ENCODE data around the gene LDHB. TPM values are rescaled to one million over a fixed set of nuclear protein-coding genes. Genes with fewer than 3 reads are reported as not detected.
"Not testable (repeated sequence)": the region's sequence is repeated elsewhere in the genome, so short reads cannot be mapped to it uniquely, and the experiment has no call there.

LDHB gene
- total and polyA plus RNA-seq, 8 donors, result 94.5 to 523 (median 326) TPM

GRCh38 chr12:21648378-21648777, 9.3 kb downstream of the LDHB start:
- Histone ChIP-seq H3K4me1 (peaks cover 0 to 57% (median 29%) of the 10 kb centered on the region in 4 donors), H3K27ac (peak overlapping the region in 1 of 5 donors; percentile 6), H3K4me3 (no peak overlapping the region), H3K27me3 (no peaks in the 10 kb centered on the region), H3K36me3 (peaks cover 46 to 94% (median 82%) of the 10 kb centered on the region in 4 donors), H3K9me3 (no peaks in the 10 kb centered on the region)
- intact Hi-C loops (cut with DNase I; ENCODE audit: low total_unique reads), result no loop called here
- TF ChIP-seq POLR2A (IDR thresholded peaks at IDR 0.05) (no peak), EP300 (IDR thresholded peaks at IDR 0.05) (no peak), POLR2AphosphoS5 (IDR thresholded peaks at IDR 0.05) (no peak), CTCF (IDR thresholded peaks at IDR 0.05) (no peak)
- no peak for DNase-seq
- WGBS, 5 donors, result 89 to 98% (median 95%) methylated on average over 2 of the region's 2 CpGs

GRCh38 chr12:21647179-21647578, 10.5 kb downstream of the LDHB start:
- DNase-seq, result no peak
- H3K9me3 ChIP-seq, result no peaks in the 10 kb centered on the region
- H3K4me3 ChIP-seq, result no peak overlapping the region
- TF ChIP-seq POLR2A (IDR thresholded peaks at IDR 0.05), result no peak
- TF ChIP-seq POLR2AphosphoS5 (IDR thresholded peaks at IDR 0.05), result no peak
- no peak for TF ChIP-seq EP300 (IDR thresholded peaks at IDR 0.05)
- TF ChIP-seq CTCF (IDR thresholded peaks at IDR 0.05), result no peak
- no peaks in the 10 kb centered on the region for H3K27me3 ChIP-seq
- H3K4me1 ChIP-seq, result peaks cover 0 to 58% (median 31%) of the 10 kb centered on the region in 4 donors
- H3K27ac ChIP-seq, result no peak overlapping the region
- H3K36me3 ChIP-seq, result peaks cover 38 to 94% (median 82%) of the 10 kb centered on the region in 4 donors
- intact Hi-C loops (cut with DNase I; ENCODE audit: low total_unique reads), result no loop called here

DNA sequence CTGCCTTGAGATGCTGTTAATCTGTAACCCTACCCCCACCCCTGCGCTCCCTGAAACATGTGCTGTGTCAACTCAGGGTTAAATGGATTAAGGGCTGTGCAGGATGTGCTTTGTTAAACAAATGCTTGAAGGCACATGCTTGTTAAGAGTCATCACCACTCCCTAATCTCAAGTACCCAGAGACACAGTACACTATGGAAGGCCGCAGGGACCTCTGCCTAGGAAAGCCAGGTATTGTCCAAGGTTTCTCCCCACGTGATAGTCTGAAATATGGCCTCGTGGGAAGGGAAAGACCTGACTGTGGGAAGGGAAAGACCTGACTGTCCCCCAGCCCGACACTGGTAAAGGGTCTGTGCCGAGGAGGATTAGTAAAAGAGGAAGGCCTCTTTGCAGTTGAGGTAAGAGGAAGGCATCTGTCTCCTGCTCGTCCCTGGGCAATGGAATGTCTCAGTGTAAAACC, 12.6 kb downstream of the LDHB start:
- intact Hi-C loops (cut with DNase I; ENCODE audit: low total_unique reads); H3K4me3 ChIP-seq; H3K27me3 ChIP-seq; H3K9me3 ChIP-seq; H3K27ac ChIP-seq: not testable (repeated sequence)
- Histone ChIP-seq H3K4me1 (peaks cover 0 to 39% (median 18%) of the 10 kb centered on the region in 4 donors), H3K36me3 (peaks cover 50 to 96% (median 82%) of the 10 kb centered on the region in 4 donors)
- DNase-seq, result peak in 1 of 2 donors; percentile 28
- WGBS, 5 donors, result 23 to 47% (median 40%) methylated on average over 6 to 7 of the region's 7 CpGs

GRCh38 chr12:21644516-21644915, 13.1 kb downstream of the LDHB start:
- peaks cover 0 to 42% (median 19%) of the 10 kb centered on the region in 4 donors for H3K4me1 ChIP-seq
- 85 to 91% (median 86%) methylated on average over 4 of the region's 4 CpGs for WGBS, 5 donors
- no peaks in the 10 kb centered on the region for H3K9me3 ChIP-seq
- H3K36me3 ChIP-seq, result peaks cover 48 to 93% (median 80%) of the 10 kb centered on the region in 4 donors
- intact Hi-C loops (cut with DNase I; ENCODE audit: low total_unique reads), result no loop called here
- no peak for TF ChIP-seq POLR2AphosphoS5 (IDR thresholded peaks at IDR 0.05)
- TF ChIP-seq POLR2A (IDR thresholded peaks at IDR 0.05), result no peak
- TF ChIP-seq CTCF (IDR thresholded peaks at IDR 0.05), result no peak
- no peak for TF ChIP-seq EP300 (IDR thresholded peaks at IDR 0.05)
- no peaks in the 10 kb centered on the region for H3K27me3 ChIP-seq
- no peak overlapping the region for H3K27ac ChIP-seq
- no peak overlapping the region for H3K4me3 ChIP-seq
- DNase-seq, result no peak

- Histone ChIP-seq H3K27ac (peak overlapping the region in 2 of 5 donors; percentile 15 to 36), H3K9me3 (no peaks in the 10 kb centered on the region), H3K4me1 (peaks cover 0 to 50% (median 20%) of the 10 kb centered on the region in 4 donors), H3K27me3 (no peaks in the 10 kb centered on the region), H3K4me3 (no peak overlapping the region), H3K36me3 (peaks cover 42 to 92% (median 75%) of the 10 kb centered on the region in 4 donors)
- intact Hi-C loops (cut with DNase I; ENCODE audit: low total_unique reads), result no loop called here
- TF ChIP-seq POLR2A (IDR thresholded peaks at IDR 0.05), result no peak
- no peak for TF ChIP-seq CTCF (IDR thresholded peaks at IDR 0.05)
- TF ChIP-seq POLR2AphosphoS5 (IDR thresholded peaks at IDR 0.05), result no peak
- no peak for TF ChIP-seq EP300 (IDR thresholded peaks at IDR 0.05)
- 69 to 84% (median 71%) methylated on average over 3 of the region's 3 CpGs for WGBS, 5 donors
- no peak for DNase-seq
Observed at GRCh38 chr12:21643758-21644157, 13.9 kb downstream of the LDHB start.
